ENCODE data around the gene LSAMP.
"Not testable (repeated sequence)": the region's sequence is repeated elsewhere in the genome, so short reads cannot be mapped to it uniquely, and the experiment has no call there.

Gene LSAMP

DNA sequence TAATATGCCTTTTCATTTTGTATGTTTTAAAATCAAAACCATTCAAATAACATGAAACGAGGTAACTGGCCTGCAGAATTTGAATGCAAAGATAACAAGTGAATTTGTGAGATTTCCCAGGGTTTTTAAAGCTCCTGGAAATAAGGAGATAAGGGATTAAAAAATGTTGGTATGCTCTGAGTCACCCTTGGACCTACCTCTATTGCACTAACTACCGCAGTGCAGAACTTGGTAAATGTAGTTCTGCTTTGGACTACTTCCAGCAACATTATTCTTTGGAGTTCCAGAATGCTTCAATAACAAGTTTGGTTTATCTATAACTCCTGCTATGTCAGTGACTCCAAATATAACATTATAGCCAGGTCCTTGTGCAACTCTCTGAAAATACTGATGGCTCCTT lies 620.2 kb downstream of the LSAMP start:
- DNase-seq = no peak

GRCh38 chr3:115823083-115823482 lies 622.2 kb downstream of the LSAMP start:
- no peak for DNase-seq

DNA sequence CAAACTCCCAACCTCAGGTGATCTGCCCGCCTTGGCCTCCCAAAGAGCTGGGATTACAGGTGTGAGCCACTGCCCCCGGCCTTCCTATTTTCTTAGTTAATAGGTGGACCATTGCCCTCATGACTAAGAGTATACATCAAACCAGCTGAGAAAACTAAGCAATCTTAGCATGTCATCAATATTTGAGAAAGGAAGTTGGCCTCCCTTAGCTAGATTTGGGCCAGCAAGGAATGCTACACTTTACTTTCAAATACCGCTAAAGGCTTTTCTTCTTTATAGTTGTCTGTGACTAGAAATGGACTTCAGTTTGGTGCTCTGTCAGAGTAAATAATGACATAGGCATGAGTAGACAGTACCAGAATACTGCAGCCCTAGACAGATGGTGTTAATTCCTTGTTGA lies 622.7 kb downstream of the LSAMP start:
- DNase-seq = no peak

DNA sequence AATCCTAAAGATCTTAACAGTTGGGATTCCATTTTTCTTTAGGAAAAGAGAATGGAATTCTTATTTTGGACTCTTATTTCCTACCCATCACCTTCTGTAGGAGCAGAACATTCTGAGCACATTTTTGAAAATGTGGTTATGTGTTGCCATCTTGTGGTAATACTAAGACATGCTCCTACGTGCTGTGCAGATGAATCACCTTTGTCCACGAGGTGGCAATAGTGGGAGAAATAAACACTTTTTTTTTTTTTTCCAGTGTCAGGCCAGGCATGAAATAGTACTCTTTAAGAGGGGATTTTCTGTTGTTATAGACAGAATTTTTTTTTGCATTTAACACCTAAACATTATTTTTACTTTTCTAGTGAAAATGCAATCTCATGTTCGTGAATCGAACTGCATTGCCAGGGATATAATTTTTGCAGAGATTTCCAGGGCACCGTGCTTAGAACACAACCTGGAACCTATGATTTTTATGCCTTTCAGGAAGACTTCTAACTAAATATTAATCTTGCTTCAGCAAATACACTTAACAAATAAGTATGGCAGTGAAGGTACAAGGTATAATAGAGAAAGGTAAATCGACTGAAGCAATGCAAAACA lies 625.4 kb downstream of the LSAMP start:
- peak; percentile 57 for DNase-seq

DNA sequence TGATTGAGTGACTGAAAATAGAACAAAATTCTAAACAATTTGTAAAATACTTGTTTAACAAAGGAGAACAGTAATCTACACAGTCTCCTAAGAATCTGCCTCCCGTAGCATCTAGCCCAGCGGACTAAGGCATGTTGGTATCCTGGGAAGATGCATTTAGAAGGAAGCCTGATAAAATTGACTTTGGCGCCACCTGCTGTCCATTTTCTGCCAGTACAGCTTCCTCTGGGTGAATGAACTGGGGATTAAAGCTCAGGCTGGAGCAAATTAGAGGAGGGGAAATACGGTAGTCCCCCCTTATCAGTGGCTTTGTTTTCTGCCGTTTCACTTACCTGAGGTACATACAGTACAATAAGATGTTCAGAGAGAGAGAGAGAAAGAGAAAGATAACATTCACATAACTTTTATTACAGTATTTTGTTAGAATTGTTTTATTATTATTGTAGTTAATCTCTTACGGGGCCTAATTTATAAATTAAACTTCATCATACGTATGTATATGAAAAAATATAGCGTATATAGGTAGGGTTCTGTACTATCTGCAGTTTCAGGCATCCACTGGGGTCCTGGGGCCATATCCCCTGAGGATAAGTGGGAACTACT lies 630.4 kb downstream of the LSAMP start:
- peak; percentile 67 for DNase-seq

- no peak for DNase-seq
Observed at GRCh38 chr3:115814006-115814405, 631.3 kb downstream of the LSAMP start.

DNA sequence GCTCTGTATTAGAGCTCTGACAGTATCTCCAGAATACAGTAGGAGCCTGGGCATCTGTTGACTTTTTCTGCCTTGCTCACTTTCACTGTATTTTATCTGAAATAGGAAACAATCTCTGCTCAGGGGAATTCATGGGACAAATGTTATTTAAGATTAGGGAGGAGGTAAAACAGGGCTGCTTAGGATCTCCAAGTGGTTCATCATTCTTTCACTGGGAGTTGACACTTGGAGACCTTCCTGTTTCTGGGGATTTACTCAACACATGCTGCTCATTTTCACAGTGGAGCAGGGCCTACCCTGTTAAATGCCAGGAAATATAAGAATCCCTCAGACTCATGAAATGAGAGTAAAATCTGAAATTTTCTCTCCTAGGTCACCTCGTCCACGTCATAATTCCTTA lies 636.5 kb downstream of the LSAMP start:
- DNase-seq = no peak

DNA sequence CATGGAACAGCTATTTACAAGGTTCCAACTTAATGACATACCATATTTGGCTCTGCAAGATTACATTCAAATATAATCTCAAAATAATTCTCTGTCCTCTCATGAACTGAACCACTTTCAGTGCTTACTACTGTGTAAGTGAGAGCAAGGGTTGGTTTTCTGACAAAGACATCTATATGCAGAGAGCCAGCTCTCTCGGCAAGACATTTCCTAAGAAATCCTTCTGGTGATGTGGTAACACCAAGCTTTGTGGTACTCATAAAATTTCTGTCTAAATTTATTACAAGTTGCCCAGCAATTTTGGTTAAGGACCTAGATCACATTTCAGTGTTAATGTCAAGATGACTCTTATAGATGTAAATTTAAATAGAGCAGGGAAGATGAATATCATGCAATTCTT lies 637.0 kb downstream of the LSAMP start:
- no peak for DNase-seq

DNA sequence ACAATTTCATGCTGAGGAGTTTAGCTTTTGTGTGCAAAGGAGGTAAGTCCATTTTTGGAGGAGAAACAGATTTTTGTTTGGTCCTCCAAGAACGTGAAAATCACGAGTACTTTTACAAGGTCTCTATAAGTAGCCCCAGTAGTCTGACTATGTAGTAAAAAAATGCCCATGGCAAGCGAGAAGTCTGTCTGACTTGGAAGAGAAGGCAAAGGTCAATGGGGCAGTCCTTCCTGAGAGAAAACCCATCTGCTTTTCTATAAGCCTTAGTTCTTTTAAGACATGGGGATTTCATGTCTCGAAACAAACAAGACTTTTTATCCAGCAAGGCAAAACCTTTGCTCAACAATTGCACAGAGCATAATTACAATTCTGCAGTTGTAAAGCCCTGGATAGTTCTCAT lies 638.8 kb downstream of the LSAMP start:
- DNase-seq = no peak

DNA sequence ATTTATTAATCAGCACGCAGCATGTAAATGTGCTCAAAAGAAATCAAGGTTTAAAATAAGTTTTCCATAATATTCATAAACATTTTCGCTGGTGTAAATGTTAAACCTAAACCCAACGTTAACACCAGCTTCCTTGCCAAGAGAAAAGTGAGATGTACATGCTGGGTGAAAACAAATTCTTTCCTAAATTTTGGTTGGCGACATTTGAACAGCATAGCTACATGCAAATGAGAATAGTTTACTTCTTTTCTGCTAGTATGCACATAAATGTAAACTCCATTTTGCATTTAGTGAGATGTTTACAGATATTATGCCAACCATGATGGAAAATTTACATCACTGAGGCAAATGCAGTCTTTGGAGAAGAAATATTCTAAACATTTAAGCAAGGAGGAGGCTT lies 639.8 kb downstream of the LSAMP start:
- DNase-seq = no peak

DNA sequence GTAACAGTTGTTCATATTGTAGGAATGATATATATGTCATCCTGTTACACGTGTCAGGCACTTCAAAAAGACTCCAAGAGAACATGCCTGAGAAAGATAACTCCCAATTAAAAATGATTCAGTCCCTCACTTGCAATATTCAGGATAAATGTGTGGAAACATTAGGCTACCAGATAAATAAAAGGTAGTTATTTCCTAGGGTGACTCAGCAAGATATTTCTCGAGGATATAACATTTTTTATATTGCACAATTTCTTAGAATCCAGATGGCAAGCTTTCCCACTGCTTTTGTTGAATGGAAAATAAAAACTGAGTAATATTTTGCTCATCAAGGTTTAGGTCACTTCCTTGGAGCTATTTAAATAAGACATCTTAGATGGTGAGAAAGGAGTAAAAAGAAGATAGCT lies 640.6 kb downstream of the LSAMP start:
- no peak for DNase-seq

DNA sequence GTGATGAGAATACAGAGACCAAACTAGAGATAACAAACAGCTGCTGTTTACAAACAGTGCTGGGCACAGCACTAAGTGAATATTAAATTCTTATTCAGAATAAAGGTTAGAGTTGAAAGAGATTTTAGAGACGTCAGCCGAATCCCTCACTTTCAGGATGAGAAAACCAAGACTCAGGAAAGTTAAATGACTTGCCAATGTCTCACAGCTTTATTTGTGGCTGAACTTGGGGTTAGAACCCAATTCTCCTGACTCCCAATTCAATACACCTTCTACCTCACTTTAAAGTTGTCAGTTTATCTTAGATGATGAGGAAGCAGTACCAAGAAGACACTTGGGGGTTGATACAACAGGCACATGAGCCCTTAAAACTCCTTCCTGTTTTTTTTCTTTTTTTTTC lies 641.1 kb downstream of the LSAMP start:
- no peak for DNase-seq

DNA sequence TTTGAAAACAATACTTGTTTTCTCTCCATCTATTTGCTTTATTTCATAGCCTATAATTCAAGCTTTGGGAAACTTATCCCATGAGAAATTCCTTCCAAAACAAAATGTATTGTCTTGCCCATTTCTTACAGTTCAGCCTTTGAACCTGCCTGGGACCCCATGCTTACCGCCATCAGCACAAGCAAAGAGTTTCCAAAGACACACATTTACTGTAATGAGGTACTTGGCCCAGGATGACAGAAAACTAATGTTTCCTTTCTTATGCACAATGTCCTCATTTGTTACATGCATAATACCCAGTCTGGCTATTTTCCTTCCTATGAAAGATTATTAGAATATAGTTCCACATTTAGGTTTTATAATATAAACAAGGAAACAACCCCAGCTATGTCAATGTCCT lies 641.6 kb downstream of the LSAMP start:
- DNase-seq = no peak

- no peak for DNase-seq
Observed at GRCh38 chr3:115800489-115801075, 644.7 kb downstream of the LSAMP start.

DNA sequence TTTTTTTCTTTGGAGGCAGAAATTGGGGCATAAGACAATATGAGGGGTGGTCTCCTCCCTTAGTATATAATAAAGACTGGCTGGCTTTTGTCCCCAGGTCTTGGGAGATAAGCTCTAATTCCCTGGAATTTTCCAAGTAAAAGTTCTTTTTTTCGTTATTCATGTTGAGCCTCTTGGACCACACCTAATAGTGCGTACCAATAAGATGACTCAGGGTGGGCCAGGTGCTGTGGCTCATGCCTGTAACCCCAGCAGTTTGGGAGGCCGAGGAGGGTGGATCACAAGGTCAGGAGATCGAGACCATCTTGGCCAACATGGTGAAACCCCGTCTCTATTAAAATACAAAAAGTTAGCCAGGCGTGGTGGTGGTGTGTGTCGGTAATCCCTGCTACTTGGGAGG lies 645.2 kb downstream of the LSAMP start:
- DNase-seq = not testable (repeated sequence)

DNA sequence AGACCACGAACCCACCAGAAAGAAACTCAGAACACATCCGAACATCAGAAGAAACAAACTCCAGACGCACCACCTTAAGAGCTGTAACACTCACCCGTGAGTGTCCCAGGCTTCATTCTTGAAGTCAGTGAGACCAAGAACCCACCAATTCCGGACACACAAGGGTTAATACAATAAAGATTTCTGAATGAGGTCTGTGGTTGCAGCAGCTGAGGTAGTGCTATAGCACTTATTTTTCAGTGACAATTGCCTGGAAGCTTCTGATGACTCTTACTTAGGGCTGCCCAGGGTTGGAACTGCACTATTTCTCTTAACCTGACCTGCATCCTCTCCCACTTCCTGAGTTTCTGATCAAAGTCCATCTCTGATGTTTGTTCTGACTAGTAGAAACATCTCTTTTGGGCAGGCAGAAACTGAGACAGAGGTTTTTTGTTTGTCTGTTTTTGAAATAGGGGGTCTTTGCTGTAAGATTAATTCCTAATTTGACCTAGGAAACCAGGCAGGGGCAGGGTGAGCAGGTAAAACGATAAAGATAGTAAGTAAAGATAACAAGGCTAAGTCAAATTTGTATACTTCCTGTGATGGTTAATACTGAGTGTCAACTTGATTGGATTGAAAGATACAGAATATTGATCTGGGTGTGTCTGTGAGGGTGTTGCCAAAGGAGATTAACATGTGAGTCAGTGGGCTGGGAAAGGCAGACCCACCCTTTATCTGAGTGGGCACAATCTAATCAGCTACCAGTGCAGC lies 652.9 kb downstream of the LSAMP start:
- DNase-seq = peak; percentile 19

DNA sequence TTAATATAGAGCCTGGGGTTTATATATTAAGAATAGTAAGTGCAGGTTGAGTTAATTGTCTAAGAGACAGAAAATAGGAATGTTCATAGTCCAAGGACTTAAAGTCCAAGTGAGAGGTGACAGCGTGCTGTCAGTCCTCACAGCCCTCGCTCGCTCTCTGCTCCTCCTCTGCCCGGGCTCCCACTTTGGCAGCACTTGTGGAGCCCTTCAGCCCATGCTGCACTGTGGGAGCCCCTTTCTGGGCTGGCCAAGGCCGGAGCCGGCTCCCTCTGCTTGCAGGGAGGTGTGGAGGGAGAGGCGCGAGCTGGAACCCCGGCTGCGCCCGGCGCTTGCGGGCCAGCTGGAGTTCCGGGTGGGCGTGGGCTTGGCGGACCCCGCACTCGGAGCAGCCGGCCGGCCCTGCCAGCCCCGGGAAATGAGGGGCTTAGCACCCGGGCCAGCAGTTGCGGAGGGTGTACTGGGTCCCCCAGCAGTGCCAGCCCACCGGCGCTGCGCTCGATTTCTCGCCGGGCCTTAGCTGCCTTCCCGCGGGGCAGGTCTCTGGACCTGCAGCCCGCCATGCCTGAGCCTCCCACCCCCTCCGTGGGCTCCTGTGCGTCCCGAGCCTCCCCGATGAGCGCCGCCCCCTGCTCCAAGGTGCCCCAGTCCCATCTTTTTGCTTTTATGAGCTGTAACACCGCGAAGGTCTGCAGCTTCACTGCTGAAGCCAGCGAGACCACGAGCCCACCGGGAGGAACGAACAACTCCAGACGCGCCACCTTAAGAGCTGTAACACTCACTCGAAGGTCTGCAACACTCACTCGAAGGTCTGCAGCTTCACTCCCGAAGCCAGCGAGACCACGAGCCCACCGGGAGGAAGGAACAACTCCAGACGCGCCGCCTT lies 653.8 kb downstream of the LSAMP start:
- DNase-seq = not testable (repeated sequence)

DNA sequence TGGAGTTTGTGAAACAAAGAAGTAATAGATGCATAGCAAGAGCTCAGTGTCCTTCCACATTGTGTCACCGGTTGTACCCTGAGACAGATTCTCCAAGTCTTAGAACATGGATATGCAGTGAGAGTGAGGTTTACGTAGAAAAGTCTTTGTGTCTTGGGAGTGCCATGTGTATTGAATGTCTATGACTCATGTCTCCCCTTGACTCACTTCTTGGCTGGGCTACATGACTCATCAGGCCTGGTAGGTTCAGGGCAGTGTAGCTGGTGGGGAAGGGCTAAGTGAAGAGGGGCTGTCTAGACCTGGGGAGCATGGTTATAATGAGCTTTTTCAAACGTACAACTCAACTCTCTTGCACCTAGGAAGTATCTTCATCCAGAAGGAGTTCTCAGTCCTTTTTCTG lies 654.5 kb downstream of the LSAMP start:
- peak; percentile 40 for DNase-seq

GRCh38 chr3:115789481-115789880 lies 655.8 kb downstream of the LSAMP start:
- no peak for DNase-seq

DNA sequence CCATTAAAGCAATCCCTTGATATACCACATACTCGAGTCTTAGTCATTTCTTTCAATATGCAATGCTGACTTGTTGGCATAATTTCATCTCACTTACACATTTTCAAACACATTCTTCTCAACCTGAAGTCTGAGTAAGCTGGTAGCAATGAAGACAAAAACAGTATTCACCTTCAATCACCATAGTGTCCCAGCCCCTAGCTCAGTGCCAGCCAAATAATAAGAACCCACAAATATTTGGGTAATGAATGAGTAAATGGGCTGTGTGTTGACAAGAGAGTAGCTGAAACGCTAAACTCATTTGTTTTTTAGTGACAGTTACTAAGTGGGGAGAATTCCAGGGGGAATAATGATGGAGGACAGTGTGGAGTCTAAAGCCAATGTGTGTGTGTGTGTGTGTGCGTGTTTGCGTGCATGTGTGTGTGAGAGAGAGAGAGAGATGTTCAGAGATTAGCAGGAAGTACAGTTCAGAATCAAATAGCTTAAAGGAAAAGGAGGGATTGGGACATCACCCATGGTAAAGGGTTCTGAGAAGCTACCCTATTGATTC lies 656.3 kb downstream of the LSAMP start:
- DNase-seq = no peak

DNA sequence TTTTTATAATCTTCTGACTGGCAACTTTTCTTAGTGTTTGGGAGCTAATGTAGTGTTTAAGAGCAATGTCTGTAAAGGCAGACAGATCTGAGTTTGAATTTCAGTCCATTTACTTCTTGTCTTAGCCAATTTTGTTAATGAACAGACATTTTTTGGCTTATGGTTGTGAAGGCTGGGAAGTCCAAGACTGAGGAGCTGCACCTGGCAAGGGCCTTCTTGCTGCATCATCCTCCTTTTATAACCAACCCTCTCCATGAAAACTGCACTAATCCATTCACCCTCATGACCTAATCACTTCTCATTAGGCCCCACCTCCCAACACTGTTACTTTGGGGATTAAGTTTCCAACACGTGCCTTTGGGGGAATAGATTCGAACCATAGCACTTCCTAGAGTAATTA lies 657.5 kb downstream of the LSAMP start:
- no peak for DNase-seq

DNA sequence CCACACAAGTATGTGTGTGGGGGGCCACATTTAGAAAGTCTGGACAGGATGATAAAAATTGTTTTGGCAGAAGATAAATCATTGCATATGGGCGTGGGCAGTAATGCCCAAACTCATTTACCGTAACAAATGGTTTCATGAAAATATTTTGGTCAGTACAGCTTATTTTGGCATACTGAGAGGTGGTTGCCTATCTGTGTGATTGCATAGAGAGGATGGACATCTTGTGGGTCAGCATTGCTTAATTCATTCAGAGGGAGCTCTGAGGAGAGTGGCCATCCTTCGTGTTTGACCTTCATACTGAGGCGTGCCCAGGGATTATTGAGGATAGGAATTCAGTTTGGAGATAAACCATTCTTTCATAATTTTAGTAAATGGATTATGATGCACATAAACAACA lies 659.5 kb downstream of the LSAMP start:
- DNase-seq = no peak
